Measurements from ENCODE around the gene CHST7.

The CHST7 gene

GRCh38 chrX:46610070-46610658, 36.6 kb downstream of the CHST7 start:
- no peak for DNase-seq

- no peak for DNase-seq
These were observed 38.2 kb downstream of the CHST7 start for GRCh38 chrX:46611658-46612362.

GRCh38 chrX:46617906-46618305, 44.3 kb downstream of the CHST7 start:
- no peak for DNase-seq

GRCh38 chrX:46618947-46619346, 45.4 kb downstream of the CHST7 start:
- no peak for DNase-seq

DNA sequence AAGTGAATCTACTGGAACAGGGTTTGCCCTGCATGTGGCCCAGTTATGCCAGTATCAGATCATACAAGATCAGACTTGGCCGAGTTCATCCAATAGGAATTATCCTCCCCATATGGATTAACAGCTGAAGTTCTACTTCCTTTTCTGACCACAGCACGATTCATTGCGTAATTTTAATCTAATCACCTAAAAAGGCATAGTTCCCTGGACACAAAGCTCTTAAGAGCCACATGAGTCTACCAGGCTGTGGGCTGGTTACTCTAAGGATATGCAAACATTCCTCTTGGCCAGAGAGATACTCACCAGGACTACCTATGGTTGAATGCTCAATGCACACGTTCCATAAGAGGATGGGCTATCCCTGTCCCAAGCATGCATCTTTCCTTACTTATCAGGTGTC, 46.9 kb downstream of the CHST7 start:
- no peak for DNase-seq

DNA sequence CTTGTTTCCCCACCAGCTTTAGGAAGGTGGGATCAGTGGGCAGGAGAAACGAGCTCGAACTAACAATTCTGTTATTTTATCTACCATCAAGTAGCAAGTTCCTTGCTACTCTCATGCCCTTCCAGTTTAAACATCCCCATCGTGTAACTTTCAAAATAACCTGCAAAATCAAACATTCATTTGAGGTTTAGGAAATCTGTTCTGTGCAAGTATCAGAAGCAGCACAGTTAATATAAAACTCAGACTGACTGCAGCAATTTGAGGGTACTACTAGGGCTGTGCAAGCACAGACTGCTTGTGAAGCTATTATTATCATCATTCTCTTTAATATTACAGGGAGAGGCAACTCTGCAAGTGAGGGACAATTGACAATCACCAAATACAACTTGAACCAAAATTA, 48.0 kb downstream of the CHST7 start:
- no peak for DNase-seq

GRCh38 chrX:46624090-46624786, 50.7 kb downstream of the CHST7 start:
- DNase-seq: no peak

DNA sequence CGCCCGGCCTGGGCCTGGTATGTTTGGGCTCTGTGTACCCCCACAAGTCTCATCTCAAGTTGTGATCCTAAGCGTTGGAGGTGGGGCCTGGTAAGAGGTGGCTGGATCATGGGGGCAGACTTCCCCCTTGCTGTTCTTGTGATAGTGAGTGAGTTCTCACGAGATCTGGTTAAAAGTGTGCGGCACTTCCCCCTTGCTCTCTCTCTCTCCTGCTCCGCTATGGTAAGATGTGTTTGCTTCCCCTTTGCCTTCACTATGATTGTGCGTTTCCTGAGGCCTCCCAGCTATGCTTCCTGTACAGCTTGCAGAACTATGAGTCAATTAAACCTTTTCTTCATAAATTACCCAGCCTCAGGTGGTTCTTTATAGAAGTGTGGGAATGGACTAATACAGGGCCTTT, 53.0 kb downstream of the CHST7 start:
- DNase-seq: no peak

GRCh38 chrX:46627062-46627461, 53.5 kb downstream of the CHST7 start:
- no peak for DNase-seq

GRCh38 chrX:46627711-46628419, 54.3 kb downstream of the CHST7 start:
- no peak for DNase-seq

- DNase-seq: no peak
These were observed 55.2 kb downstream of the CHST7 start for GRCh38 chrX:46628460-46629371.

GRCh38 chrX:46630141-46630540, 56.6 kb downstream of the CHST7 start:
- DNase-seq: no peak

GRCh38 chrX:46634577-46634976, 61.0 kb downstream of the CHST7 start:
- DNase-seq: no peak

- DNase-seq: no peak
These were observed 61.6 kb downstream of the CHST7 start for GRCh38 chrX:46635186-46635585.

GRCh38 chrX:46636223-46636622, 62.7 kb downstream of the CHST7 start:
- no peak for DNase-seq

DNA sequence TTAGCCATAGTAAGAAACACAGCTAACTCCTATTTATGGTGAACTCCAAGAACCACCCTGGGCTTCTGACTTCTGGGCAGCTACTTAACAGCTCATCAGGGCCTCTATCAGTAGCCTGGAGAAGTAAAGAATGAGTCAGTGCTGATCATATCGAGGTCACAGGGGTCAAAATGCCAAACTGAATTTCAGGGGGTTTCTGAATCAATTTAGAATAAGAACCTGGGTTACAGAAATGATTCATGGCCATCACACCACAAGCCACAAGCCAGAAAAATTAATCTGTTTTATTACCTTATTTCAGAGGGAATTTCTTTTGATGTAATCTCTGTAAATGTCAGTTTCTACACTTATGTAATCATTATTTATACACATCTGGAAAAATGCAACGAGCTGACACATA, 64.4 kb downstream of the CHST7 start:
- DNase-seq: no peak

GRCh38 chrX:46642145-46642544, 68.6 kb downstream of the CHST7 start:
- DNase-seq: peak; percentile 13

DNA sequence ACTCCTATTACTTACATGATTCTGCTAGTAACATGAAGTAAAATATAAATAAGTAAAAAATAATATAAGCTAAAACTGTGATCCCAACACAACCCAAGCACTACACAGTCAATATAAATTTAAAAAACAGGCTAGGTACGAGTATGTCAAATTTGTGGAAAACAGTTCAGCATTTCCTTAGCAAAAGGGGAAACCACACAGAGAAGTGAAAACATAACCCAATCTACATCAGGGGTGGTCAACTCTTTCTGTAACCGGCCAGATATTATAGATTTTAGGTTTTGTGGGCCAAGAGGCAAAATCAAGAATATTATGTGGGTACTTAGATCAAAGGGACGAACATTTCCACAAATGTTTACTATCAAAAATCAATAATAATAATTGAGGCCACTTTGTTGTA, 70.1 kb downstream of the CHST7 start:
- no peak for DNase-seq

DNA sequence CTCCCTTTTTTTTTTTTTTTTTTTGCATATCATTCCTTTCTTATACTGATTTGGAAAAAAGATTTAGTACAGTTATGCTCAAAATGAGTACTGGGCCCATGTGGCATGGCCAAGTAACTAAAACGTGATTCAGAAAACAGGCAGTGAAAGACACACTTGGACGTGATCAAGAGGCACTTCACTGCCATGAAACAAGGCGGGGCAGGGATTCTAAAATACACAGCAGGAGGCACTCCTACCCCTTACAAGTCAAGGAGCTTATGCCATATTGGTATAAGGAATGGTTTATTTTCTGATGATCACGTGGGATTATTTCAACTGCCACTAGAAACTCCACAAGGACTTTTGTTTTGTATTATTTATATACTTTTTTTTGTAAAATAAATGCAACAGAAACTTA, 72.0 kb downstream of the CHST7 start:
- DNase-seq: no peak

GRCh38 chrX:46647251-46647650, 73.7 kb downstream of the CHST7 start:
- no peak for DNase-seq
